Liver (tissue), 9 donors: Measurements from ENCODE around the gene TMTC1. TPM values are rescaled to one million over a fixed set of nuclear protein-coding genes. Genes with fewer than 3 reads are reported as not detected.

Experiments used
- DNase-seq: peaks from one replicate; pipeline ENCODE4 v3.0.0-alpha.2; 2017; ENCODE audit warnings: low spot score
- H3K27ac ChIP-seq, 2 donors: one replicate each; pipeline ENCODE4 v1.7.0; 2013; ENCODE audit warnings: inconsistent platforms in 2 of 2, low read length in 2 of 2, control low read depth in 1 of 2, low read depth in 1 of 2, mild to moderate bottlenecking in 1 of 2
- H3K27me3 ChIP-seq, 4 donors: one replicate each; pipeline versions ENCODE4 v1.6.1 to v1.7.0; 2013; ENCODE audit warnings: low read length in 3 of 4, inconsistent platforms in 1 of 4, mild to moderate bottlenecking in 1 of 4, moderate library complexity in 1 of 4; ENCODE audit not compliant: control insufficient read depth in 4 of 4, insufficient read depth in 4 of 4
- H3K36me3 ChIP-seq, 4 donors: one replicate each; pipeline versions ENCODE4 v1.6.1 to v1.7.0; 2013; ENCODE audit warnings: low read length in 3 of 4, mild to moderate bottlenecking in 3 of 4, low read depth in 1 of 4, moderate library complexity in 1 of 4; ENCODE audit not compliant: control insufficient read depth in 4 of 4, insufficient read depth in 3 of 4
- H3K4me1 ChIP-seq, 4 donors: one replicate each; pipeline versions ENCODE4 v1.6.1 to v1.7.0; 2013; ENCODE audit warnings: low read length in 3 of 4, mild to moderate bottlenecking in 3 of 4, moderate library complexity in 1 of 4; ENCODE audit not compliant: control insufficient read depth in 4 of 4, insufficient read depth in 4 of 4
- H3K4me3 ChIP-seq, 3 donors: one replicate each; pipeline versions ENCODE4 v1.6.1 to v1.7.0; 2013; ENCODE audit warnings: low read length in 3 of 3, control low read depth in 1 of 3, low read depth in 1 of 3, mild to moderate bottlenecking in 1 of 3
- H3K9ac ChIP-seq, 2 donors: one replicate each; pipeline ENCODE4 v1.7.0; 2013; ENCODE audit warnings: low read length in 2 of 2, mild to moderate bottlenecking in 2 of 2, moderate library complexity in 2 of 2, control low read depth in 1 of 2, low read depth in 1 of 2
- H3K9me3 ChIP-seq, 4 donors: one replicate each; pipeline versions ENCODE4 v1.6.1 to v1.7.0; 2013; ENCODE audit warnings: low read length in 3 of 4; ENCODE audit not compliant: control insufficient read depth in 4 of 4
- EGR1 ChIP-seq, 2 donors: IDR thresholded peaks; 2 replicates each; pipeline ENCODE4 v1.6.1; 2016 to 2018; ENCODE audit warnings: antibody characterized with exemption in 2 of 2, low read depth in 2 of 2
- FOXA1 ChIP-seq: IDR thresholded peaks from 2 replicates; pipeline ENCODE4 v1.6.1; 2016; ENCODE audit warnings: antibody characterized with exemption
- FOXA2 ChIP-seq: IDR thresholded peaks from 2 replicates; pipeline ENCODE4 v1.6.1; 2016; ENCODE audit warnings: antibody characterized with exemption
- GABPA ChIP-seq, 2 donors: IDR thresholded peaks in 1 of 2; conservative IDR thresholded peaks in 1 of 2; 2 replicates each; pipeline ENCODE4 v1.6.1; 2016; ENCODE audit warnings: antibody characterized with exemption in 2 of 2, mild to moderate bottlenecking in 1 of 2, moderate library complexity in 1 of 2
- HNF4A ChIP-seq, 2 donors: conservative IDR thresholded peaks; 2 replicates each; pipeline ENCODE4 v1.6.1; 2016; ENCODE audit warnings: antibody characterized with exemption in 2 of 2, mild to moderate bottlenecking in 2 of 2
- HNF4G ChIP-seq: IDR thresholded peaks from 2 replicates; pipeline ENCODE4 v1.6.1; 2016; ENCODE audit warnings: antibody characterized with exemption
- JUND ChIP-seq, 2 donors: IDR thresholded peaks; 2 replicates each; pipeline ENCODE4 v1.6.1; 2016; ENCODE audit warnings: antibody characterized with exemption in 2 of 2
- NR2F2 ChIP-seq: IDR thresholded peaks from 2 replicates; pipeline ENCODE4 v1.6.1; 2016; ENCODE audit warnings: antibody characterized with exemption
- RAD21 ChIP-seq, 2 donors: IDR thresholded peaks; 2 replicates each; pipeline ENCODE4 v1.6.1; 2016; ENCODE audit warnings: antibody characterized with exemption in 2 of 2, mild to moderate bottlenecking in 2 of 2
- RXRA ChIP-seq, 2 donors: IDR thresholded peaks; 2 replicates each; pipeline ENCODE4 v1.6.1; 2017 to 2018; ENCODE audit warnings: antibody characterized with exemption in 2 of 2, mild to moderate bottlenecking in 1 of 2
- SP1 ChIP-seq: IDR thresholded peaks from 2 replicates; pipeline ENCODE4 v1.6.1; 2018; ENCODE audit warnings: antibody characterized with exemption, mild to moderate bottlenecking
- TAF1 ChIP-seq: conservative IDR thresholded peaks from 2 replicates; pipeline ENCODE4 v1.6.1; 2016; ENCODE audit warnings: antibody characterized with exemption, mild to moderate bottlenecking
- YY1 ChIP-seq: IDR thresholded peaks from 2 replicates; pipeline ENCODE4 v1.6.1; 2016; ENCODE audit warnings: antibody characterized with exemption, mild to moderate bottlenecking
- WGBS: extraction: QIAGEN DNeasy Blood & Tissue Kit; methylation state at CpG from one replicate; pipeline ENCODE4 v1.1.7; 2013; 5-methylcytosine and 5-hydroxymethylcytosine counted together
- polyA plus RNA-seq, 2 donors: library from polyadenylated mRNA; stranded (reverse) in 1 of 2; unstranded in 1 of 2; fragments of 200-250 nt in 1 of 2; fragments of >200 nt in 1 of 2; fragmentation: Nextera tagmentation in 1 of 2; extraction: Ambion mirVana in 1 of 2; gene quantifications; one replicate each; pipeline versions ENCODE4 v1.2.1 to v1.2.3, GENCODE V29; 2013 to 2015
- total RNA-seq, 2 donors: library from RNA; depleted of rRNA; stranded (reverse); fragments of >200 nt; gene quantifications; one replicate each; pipeline ENCODE4 v1.2.3, GENCODE V29; 2014
- TF ChIP-seq, protein P1 (sequence below): IDR thresholded peaks from 2 replicates; pipeline ENCODE4 v1.6.1; 2016; ENCODE audit warnings: antibody characterized with exemption
- TF ChIP-seq, protein P2 (sequence below): IDR thresholded peaks from 2 replicates; pipeline ENCODE4 v1.6.1; 2016; ENCODE audit warnings: antibody characterized with exemption
- TF ChIP-seq, protein P3 (sequence below): fragments of 150-350 bp; IDR thresholded peaks from 2 replicates; pipeline ENCODE4 v1.5.1; 2017; ENCODE audit warnings: improper control_type of control experiment, low read depth, low read length; ENCODE audit not compliant: missing input control
- TF ChIP-seq, protein P4 (sequence below): IDR thresholded peaks from 2 replicates; pipeline ENCODE4 v1.6.1; 2016; ENCODE audit warnings: antibody characterized with exemption
- donor health status: healthy.
- donor health status: healthy.
- donor health status: healthy.
- donor health status: healthy.
- donor health status: healthy.

TMTC1 gene
- total and polyA plus RNA-seq, 4 donors, result 0.76 to 3.3 (median 2.1) TPM

DNA sequence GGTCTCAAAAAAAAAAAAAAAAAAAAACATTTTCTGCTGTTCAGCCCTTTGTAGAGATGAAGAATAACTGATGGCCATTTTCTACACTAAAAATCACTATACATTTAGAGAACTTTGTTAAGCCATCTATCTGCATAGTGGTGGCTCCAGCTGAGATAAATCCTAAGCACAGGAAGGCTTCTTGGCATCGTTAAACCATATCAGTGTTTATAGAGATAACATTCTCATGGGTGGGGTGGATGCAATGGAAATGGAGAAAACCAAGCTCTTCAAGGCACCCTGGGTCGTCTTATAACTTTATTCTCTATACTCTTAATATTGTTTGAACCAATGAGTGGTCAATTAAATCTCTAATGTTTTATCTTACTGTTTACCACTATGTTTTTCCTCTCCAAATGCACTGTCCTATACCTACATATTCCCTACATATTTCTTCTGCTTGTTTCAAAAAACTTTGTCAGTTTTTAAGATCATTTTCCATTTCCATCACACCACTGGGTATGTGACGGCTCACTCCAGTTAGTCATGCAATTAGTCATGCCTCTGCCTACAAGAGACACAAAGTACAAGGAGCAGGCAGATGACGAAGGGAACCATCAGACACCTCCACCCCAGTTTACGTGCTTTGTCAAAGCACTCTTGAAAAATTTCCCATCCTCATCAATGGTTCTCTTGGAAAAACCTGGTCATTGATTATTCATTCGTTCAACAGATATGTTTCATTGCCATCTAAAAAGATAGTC is 166.9 kb downstream of the TMTC1 start:
- no peak for DNase-seq
- no peaks in the 10 kb centered on the region for H3K9me3 ChIP-seq
- no peaks in the 10 kb centered on the region for H3K36me3 ChIP-seq
- H3K9ac ChIP-seq, result no peak overlapping the region
- H3K27ac ChIP-seq, result no peak overlapping the region
- peaks cover 0 to 3% (median 0%) of the 10 kb centered on the region in 4 donors for H3K4me1 ChIP-seq
- TF ChIP-seq, protein P1, sequence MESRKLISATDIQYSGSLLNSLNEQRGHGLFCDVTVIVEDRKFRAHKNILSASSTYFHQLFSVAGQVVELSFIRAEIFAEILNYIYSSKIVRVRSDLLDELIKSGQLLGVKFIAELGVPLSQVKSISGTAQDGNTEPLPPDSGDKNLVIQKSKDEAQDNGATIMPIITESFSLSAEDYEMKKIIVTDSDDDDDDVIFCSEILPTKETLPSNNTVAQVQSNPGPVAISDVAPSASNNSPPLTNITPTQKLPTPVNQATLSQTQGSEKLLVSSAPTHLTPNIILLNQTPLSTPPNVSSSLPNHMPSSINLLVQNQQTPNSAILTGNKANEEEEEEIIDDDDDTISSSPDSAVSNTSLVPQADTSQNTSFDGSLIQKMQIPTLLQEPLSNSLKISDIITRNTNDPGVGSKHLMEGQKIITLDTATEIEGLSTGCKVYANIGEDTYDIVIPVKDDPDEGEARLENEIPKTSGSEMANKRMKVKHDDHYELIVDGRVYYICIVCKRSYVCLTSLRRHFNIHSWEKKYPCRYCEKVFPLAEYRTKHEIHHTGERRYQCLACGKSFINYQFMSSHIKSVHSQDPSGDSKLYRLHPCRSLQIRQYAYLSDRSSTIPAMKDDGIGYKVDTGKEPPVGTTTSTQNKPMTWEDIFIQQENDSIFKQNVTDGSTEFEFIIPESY, result no peak
- no peak overlapping the region for H3K4me3 ChIP-seq
- H3K27me3 ChIP-seq, result no peaks in the 10 kb centered on the region
- 84% methylated on average over 6 of the region's 6 CpGs for WGBS

DNA sequence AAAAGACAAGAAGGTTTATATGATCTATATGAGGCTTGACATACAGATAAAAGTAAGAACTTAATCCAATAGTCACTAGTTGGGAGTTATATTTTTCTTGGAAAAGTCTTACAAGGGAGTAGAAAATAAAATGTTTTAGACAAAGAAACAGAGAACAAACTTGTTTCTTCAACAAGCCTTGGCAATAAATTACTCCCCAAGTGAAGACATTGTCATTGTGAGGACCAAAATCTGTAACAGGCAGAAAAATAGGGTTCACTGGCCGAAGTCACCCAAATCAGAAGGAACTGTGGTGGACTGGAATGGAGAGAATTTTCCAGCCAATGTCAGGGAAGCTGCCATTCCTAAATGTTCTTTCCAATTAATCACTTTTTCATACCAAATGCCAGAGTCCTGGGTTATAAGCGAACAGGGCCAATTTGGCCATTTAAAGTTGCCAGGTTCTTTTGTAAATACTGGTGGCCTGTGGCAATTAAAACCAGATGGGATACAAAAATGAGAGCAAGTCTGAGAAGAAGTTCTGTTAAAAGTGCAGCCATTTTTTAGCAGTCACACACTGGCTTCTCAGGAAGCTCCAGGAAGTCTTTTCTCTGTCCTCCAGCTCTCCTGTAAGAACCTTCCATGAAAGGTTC is 168.9 kb downstream of the TMTC1 start:
- H3K27ac ChIP-seq, result no peak overlapping the region

More for the DNA sequence above, 168.9 kb downstream of the TMTC1 start:
- Histone ChIP-seq H3K27me3 (no peaks in the 10 kb centered on the region), H3K9ac (no peak overlapping the region), H3K4me1 (peaks cover 3 to 22% (median 12%) of the 10 kb centered on the region in 4 donors), H3K36me3 (no peaks in the 10 kb centered on the region), H3K9me3 (no peaks in the 10 kb centered on the region), H3K4me3 (no peak overlapping the region)
- WGBS, result 87% methylated on average over 2 of the region's 2 CpGs
- no peak for DNase-seq
- TF ChIP-seq TAF1, result no peak
- no peak for TF ChIP-seq EGR1 (IDR thresholded peaks at IDR 0.05; ENCODE audit: low read depth in 2 of 2)
- no peak for TF ChIP-seq FOXA2
- TF ChIP-seq RAD21 (IDR thresholded peaks at IDR 0.05), result no peak
- TF ChIP-seq, protein P1, result no peak
- no peak for TF ChIP-seq GABPA (IDR thresholded peaks at IDR 0.05 in 1 of 2, conservative IDR thresholded peaks at IDR 0.05 in 1 of 2)
- TF ChIP-seq, protein P2, sequence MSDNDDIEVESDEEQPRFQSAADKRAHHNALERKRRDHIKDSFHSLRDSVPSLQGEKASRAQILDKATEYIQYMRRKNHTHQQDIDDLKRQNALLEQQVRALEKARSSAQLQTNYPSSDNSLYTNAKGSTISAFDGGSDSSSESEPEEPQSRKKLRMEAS, result no peak
- no peak for TF ChIP-seq HNF4G
- no peak for TF ChIP-seq SP1
- no peak for TF ChIP-seq RXRA (IDR thresholded peaks at IDR 0.05)
- TF ChIP-seq, protein P3, sequence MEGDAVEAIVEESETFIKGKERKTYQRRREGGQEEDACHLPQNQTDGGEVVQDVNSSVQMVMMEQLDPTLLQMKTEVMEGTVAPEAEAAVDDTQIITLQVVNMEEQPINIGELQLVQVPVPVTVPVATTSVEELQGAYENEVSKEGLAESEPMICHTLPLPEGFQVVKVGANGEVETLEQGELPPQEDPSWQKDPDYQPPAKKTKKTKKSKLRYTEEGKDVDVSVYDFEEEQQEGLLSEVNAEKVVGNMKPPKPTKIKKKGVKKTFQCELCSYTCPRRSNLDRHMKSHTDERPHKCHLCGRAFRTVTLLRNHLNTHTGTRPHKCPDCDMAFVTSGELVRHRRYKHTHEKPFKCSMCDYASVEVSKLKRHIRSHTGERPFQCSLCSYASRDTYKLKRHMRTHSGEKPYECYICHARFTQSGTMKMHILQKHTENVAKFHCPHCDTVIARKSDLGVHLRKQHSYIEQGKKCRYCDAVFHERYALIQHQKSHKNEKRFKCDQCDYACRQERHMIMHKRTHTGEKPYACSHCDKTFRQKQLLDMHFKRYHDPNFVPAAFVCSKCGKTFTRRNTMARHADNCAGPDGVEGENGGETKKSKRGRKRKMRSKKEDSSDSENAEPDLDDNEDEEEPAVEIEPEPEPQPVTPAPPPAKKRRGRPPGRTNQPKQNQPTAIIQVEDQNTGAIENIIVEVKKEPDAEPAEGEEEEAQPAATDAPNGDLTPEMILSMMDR, result no peak
- no peak for TF ChIP-seq JUND (IDR thresholded peaks at IDR 0.05)
- no peak for TF ChIP-seq HNF4A (conservative IDR thresholded peaks at IDR 0.05)
- TF ChIP-seq, protein P4, sequence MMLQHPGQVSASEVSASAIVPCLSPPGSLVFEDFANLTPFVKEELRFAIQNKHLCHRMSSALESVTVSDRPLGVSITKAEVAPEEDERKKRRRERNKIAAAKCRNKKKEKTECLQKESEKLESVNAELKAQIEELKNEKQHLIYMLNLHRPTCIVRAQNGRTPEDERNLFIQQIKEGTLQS, result no peak
- TF ChIP-seq YY1, result no peak
- TF ChIP-seq NR2F2, result no peak
- TF ChIP-seq FOXA1, result no peak
